K562 (cell line): Measurements from ENCODE around the gene PRR29. TPM values are rescaled to one million over a fixed set of nuclear protein-coding genes. Genes with fewer than 3 reads are reported as not detected.

Experiments used
- ATAC-seq: fragments of 200-7000 bp; cut with Tn5 transposase; 3 replicates; pipeline ENCODE4 v1.9.1; 2020; ENCODE audit warnings: moderate library complexity
- BruUV-seq: library from RNA; stranded (reverse); fragments of 400-500 nt; replicated peaks from 2 replicates; lab custom pipeline; 2021; lab: Mats Ljungman, UMichigan
- CTCF ChIA-PET: fragments of 300-600 bp; formaldehyde crosslinking; extraction: SDS; loops from one replicate; lab custom pipeline; 2021; ENCODE audit warnings: low intra/inter-chr PET ratio; lab: Yijun Ruan, JAX
- POLR2A ChIA-PET: fragments of 300-600, 350-650 bp; sonication (Branson Sonifier 250); formaldehyde crosslinking; extraction: SDS; loops from one replicate; lab custom pipeline; 2021; ENCODE audit warnings: antibody characterized with exemption, inconsistent platforms; lab: Yijun Ruan, JAX
- DNase-seq, 4 experiments: peaks; one replicate each; pipeline versions ENCODE4 v3.0.0 to v3.0.0-alpha.2; 2011 to 2018; ENCODE audit warnings: low spot score in 3 of 4, mixed read lengths in 3 of 4; ENCODE audit errors: extremely low read depth in 1 of 4
- FAIRE-seq: peaks from 2 replicates; lab custom pipeline; 2011; peaks lifted over from hg19 to GRCh38; lab: Jason Lieb, UNC
- H2AFZ ChIP-seq: 2 replicates; pipeline ENCODE4 v1.6.0; 2011; ENCODE audit warnings: low read depth, low read length, control low read depth, inconsistent platforms
- H3K27ac ChIP-seq: fragments of 200-600 bp; 3 replicates; pipeline ENCODE4 v1.8.0; 2011; ENCODE audit warnings: low read depth, mild to moderate bottlenecking, control low read depth, inconsistent platforms, low read length, moderate library complexity, mixed read lengths; ENCODE audit errors: extremely low read depth
- H3K27me3 ChIP-seq, 2 experiments: fragments of 300-600 bp in 1 of 2; 2 replicates in 1 of 2; 3 replicates in 1 of 2; pipeline versions ENCODE4 v1.6.0 to v1.8.0; 2011; ENCODE audit warnings: inconsistent platforms in 2 of 2, low read length in 2 of 2, mild to moderate bottlenecking in 1 of 2, mixed read lengths in 1 of 2, moderate library complexity in 1 of 2; ENCODE audit not compliant: control insufficient read depth in 2 of 2, insufficient read depth in 2 of 2
- H3K36me3 ChIP-seq: fragments of 300-600 bp; 3 replicates; pipeline ENCODE4 v1.8.0; 2011; ENCODE audit warnings: mild to moderate bottlenecking, low read length, inconsistent platforms; ENCODE audit not compliant: control insufficient read depth, insufficient read depth
- H3K4me1 ChIP-seq, 2 experiments: fragments of 200-600 bp in 1 of 2; replicated peaks in 1 of 2; 2 replicates in 1 of 2; 3 replicates in 1 of 2; pipeline versions ENCODE4 v1.5.1 to v1.8.0; 2011; ENCODE audit warnings: inconsistent platforms in 2 of 2, low read length in 2 of 2, mild to moderate bottlenecking in 1 of 2, mixed read lengths in 1 of 2, moderate library complexity in 1 of 2; ENCODE audit not compliant: control insufficient read depth in 2 of 2, insufficient read depth in 2 of 2
- H3K4me2 ChIP-seq: 2 replicates; pipeline ENCODE4 v1.6.1; 2011; ENCODE audit warnings: low read length, control low read depth, inconsistent platforms, mixed read lengths; ENCODE audit not compliant: insufficient read depth
- H3K4me3 ChIP-seq: fragments of 200-600 bp; sonication (generic), shearing (Covaris generic); 2 replicates; pipeline ENCODE4 v1.5.1; 2016; ENCODE audit warnings: control low read depth, inconsistent platforms
- H3K79me2 ChIP-seq: fragments of 200-600 bp; 3 replicates; pipeline ENCODE4 v1.8.0; 2011; ENCODE audit warnings: low read length, inconsistent platforms; ENCODE audit not compliant: control insufficient read depth, insufficient read depth
- H3K9ac ChIP-seq, 2 experiments: 2 replicates each; pipeline versions ENCODE4 v1.6.0 to v1.6.1; 2011; ENCODE audit warnings: low read depth in 2 of 2, low read length in 2 of 2, control low read depth in 1 of 2, inconsistent platforms in 1 of 2, mild to moderate bottlenecking in 1 of 2, mixed read lengths in 1 of 2; ENCODE audit not compliant: insufficient read depth in 1 of 2
- H3K9me1 ChIP-seq: one replicate; pipeline ENCODE4 v1.6.0; 2011; ENCODE audit warnings: inconsistent platforms, mild to moderate bottlenecking, low read length, moderate library complexity; ENCODE audit not compliant: control insufficient read depth, insufficient read depth
- H3K9me3 ChIP-seq: replicated peaks from 2 replicates; pipeline ENCODE4 v1.5.1; 2011; ENCODE audit warnings: low read depth, low read length, inconsistent platforms; ENCODE audit not compliant: control insufficient read depth, insufficient read depth
- H4K20me1 ChIP-seq: replicated peaks from 2 replicates; pipeline ENCODE4 v1.6.1; 2011; ENCODE audit warnings: low read length, inconsistent platforms, mixed read lengths; ENCODE audit not compliant: control insufficient read depth, insufficient read depth
- HLTF ChIP-seq: fragments of 450-650 bp; IDR thresholded peaks from 2 replicates; pipeline ENCODE4 v1.6.1; 2016
- KAT7 ChIP-seq: sonication (generic); formaldehyde crosslinking; IDR thresholded peaks from 2 replicates; pipeline ENCODE4 v1.8.0; 2022; ENCODE audit warnings: missing genetic modification reagents, mild to moderate bottlenecking, borderline replicate concordance
- MTA2 ChIP-seq: fragments of 450-650 bp; IDR thresholded peaks from 2 replicates; pipeline ENCODE4 v1.6.1; 2016; ENCODE audit warnings: low read depth
- POLR2G ChIP-seq: fragments of 200-400 bp; formaldehyde crosslinking; IDR thresholded peaks from 2 replicates; pipeline ENCODE4 v1.6.1; 2017; ENCODE audit warnings: low read depth, mild to moderate bottlenecking, antibody characterized with exemption, low read length, moderate library complexity
- WGBS: fragments of 100-300 bp; shearing (Covaris generic); methylation state at CpG from one replicate; pipeline ENCODE4 v1.1.6; 2016; ENCODE audit warnings: low coverage, mixed read lengths; ENCODE audit not compliant: insufficient coverage; ENCODE audit errors: missing lambda C conversion rate; 5-methylcytosine and 5-hydroxymethylcytosine counted together
- in situ Hi-C: fragments of 300-500 bp; cut with MboI; formaldehyde crosslinking; loops from 4 replicates; pipeline ENCODE4 v1.15.0; 2018; ENCODE audit warnings: inconsistent platforms, mixed read lengths
- intact Hi-C: fragments of 100-400 bp; cut with micrococcal nuclease; formaldehyde crosslinking; loops from 2 replicates; pipeline ENCODE4 v1.14.2; 2022
- polyA plus RNA-seq, 8 experiments: library from polyadenylated mRNA; depleted of rRNA in 4 of 8; stranded (reverse) in 5 of 8; unstranded in 3 of 8; fragments of >200 nt; fragmentation: Nextera tagmentation in 2 of 8; fragmentation: Illumina TruSeq in 1 of 8; extraction: Ambion mirVana in 2 of 8; extraction: Trizol in 1 of 8; gene quantifications; 2 replicates each; pipeline versions ENCODE4 v1.2.1 to v1.2.3, GENCODE V29; 2011 to 2014; ENCODE audit warnings: inconsistent platforms in 1 of 8, missing spikeins in 1 of 8
- total RNA-seq, 7 experiments: library from RNA; depleted of rRNA in 6 of 7; stranded (reverse); fragments of >200 nt in 6 of 7; fragmentation: Illumina TruSeq in 2 of 7; extraction: Trizol in 2 of 7; gene quantifications; 2 replicates each; pipeline versions ENCODE4 v1.2.1 to v1.2.3, GENCODE V29; 2011 to 2021; ENCODE audit warnings: low replicate concordance in 1 of 7
- TF ChIP-seq, protein P1 (sequence below): sonication (generic); formaldehyde crosslinking; IDR thresholded peaks from 2 replicates; pipeline ENCODE4 v1.8.1; 2023; ENCODE audit warnings: mild to moderate bottlenecking, missing genetic modification reagents

Gene PRR29
- total and polyA plus RNA-seq, 9 of the 15 experiments (the other 6 are each of a cell fraction or from before 2014, with no cell fraction given) = 0.08 to 0.58 (median 0.15) TPM; not detected in 5

DNA sequence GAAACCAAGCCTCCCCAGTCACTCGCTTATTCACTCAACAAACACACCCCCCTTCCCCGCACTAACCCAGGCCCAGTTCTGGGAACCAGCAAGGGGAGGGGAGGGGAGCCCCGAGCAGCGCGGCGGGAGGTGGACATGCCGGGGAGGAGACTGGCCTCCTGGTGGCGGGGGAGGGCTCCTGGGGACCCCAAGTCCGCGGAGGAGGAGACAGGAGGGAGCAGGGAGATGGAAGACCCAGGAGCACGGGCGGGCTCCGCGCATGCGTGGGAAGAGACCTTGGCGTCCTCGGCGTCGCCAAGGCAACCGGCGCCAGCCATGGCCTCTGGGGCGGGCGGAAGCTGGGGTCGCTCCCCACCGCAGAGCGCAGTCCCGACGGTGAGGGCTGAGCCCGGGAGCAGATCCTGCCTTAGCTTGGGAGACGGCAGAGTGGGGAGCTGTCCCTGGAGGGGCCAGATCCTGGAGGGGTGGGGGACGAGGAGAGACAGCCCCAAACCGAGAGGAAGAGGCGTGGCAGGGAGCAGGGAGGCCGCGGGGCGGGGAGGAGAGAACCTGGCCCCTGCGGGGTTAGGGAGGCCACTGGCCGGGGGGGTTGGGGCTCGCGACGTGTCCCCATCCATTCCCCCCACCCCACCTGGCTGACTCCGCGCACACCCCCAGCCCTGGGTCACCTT lies at the start of gene PRR29 (continued):
- 0 out of 2 replicates have a peak, but pooled peaks have one; percentile 52 for TF ChIP-seq KAT7 (CRISPR knock-in tag)

DNA sequence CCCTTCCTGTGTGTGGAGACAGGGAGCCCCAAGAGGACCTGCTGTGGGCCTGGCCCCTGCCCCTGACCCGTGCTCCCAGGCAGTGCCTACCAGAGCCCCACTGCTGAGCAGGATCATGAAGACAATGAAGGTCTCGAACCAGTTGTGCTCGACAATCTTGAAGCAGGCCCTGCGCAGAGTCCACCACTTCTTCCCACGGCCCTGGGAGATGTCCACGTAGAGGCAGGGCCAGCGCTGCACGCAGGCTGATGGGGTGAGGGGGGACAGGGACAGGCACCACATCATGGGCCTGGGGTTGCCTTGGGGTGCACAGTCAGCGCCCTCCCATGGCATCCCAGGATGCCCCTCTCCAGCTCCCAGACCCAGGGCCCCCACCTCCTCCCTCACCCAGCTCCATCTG lies 49.6 kb upstream of the PRR29 start:
- no peak for FAIRE-seq
- Histone ChIP-seq H3K9me3 (no peaks in the 10 kb centered on the region), H3K36me3 (no peaks in the 10 kb centered on the region), H3K79me2 (no peaks in the 10 kb centered on the region), H2AFZ (no peak overlapping the region), H3K27me3 (peaks cover 20 to 63% of the 10 kb centered on the region in 2 experiments; a peak in 4 of 5 replicates), H4K20me1 (peaks cover 8% of the 10 kb centered on the region; the same call in 1 of the 2 replicates), H3K4me2 (no peak overlapping the region), H3K9me1 (no peaks in the 10 kb centered on the region), H3K27ac (no peak overlapping the region), H3K4me3 (no peak overlapping the region), H3K9ac (no peak overlapping the region), H3K4me1 (peaks cover 3 to 28% of the 10 kb centered on the region in 2 experiments; a peak in 3 of 5 replicates)
- in situ Hi-C loops (no loop called here), intact Hi-C loops (loop anchor here (5.0 to 10.0 kb wide), 2 partner anchors 44 to 76 kb away; partner anchors contain the start of gene ICAM2)
- no peak for ATAC-seq
- no TSS peak for BruUV-seq
- CTCF ChIA-PET = no interaction called here
- POLR2A ChIA-PET = no interaction called here
- DNase-seq = no peak
- 0% methylated on average over 7 of the region's 9 CpGs for WGBS
- TF ChIP-seq, protein P1, sequence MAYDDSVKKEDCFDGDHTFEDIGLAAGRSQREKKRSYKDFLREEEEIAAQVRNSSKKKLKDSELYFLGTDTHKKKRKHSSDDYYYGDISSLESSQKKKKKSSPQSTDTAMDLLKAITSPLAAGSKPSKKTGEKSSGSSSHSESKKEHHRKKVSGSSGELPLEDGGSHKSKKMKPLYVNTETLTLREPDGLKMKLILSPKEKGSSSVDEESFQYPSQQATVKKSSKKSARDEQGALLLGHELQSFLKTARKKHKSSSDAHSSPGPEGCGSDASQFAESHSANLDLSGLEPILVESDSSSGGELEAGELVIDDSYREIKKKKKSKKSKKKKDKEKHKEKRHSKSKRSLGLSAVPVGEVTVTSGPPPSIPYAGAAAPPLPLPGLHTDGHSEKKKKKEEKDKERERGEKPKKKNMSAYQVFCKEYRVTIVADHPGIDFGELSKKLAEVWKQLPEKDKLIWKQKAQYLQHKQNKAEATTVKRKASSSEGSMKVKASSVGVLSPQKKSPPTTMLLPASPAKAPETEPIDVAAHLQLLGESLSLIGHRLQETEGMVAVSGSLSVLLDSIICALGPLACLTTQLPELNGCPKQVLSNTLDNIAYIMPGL (CRISPR knock-in tag) = no peak
- TF ChIP-seq MTA2 (no peak), HLTF (no peak), POLR2G (peak; percentile 17; the same call in 1 of the 2 replicates)
